Measurements from ENCODE around the gene NCKAP5. TPM values are rescaled to one million over a fixed set of nuclear protein-coding genes. Genes with fewer than 3 reads are reported as not detected.

NCKAP5 gene
- total and polyA plus RNA-seq, 7 donors, result 0.03 to 1.2 (median 0.22) TPM

- TF ChIP-seq, protein P1, sequence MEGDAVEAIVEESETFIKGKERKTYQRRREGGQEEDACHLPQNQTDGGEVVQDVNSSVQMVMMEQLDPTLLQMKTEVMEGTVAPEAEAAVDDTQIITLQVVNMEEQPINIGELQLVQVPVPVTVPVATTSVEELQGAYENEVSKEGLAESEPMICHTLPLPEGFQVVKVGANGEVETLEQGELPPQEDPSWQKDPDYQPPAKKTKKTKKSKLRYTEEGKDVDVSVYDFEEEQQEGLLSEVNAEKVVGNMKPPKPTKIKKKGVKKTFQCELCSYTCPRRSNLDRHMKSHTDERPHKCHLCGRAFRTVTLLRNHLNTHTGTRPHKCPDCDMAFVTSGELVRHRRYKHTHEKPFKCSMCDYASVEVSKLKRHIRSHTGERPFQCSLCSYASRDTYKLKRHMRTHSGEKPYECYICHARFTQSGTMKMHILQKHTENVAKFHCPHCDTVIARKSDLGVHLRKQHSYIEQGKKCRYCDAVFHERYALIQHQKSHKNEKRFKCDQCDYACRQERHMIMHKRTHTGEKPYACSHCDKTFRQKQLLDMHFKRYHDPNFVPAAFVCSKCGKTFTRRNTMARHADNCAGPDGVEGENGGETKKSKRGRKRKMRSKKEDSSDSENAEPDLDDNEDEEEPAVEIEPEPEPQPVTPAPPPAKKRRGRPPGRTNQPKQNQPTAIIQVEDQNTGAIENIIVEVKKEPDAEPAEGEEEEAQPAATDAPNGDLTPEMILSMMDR (IDR thresholded peaks at IDR 0.05), result no peak
- H3K36me3 ChIP-seq (ENCODE audit: insufficient read depth in 1 of 2, low read depth in 1 of 2), result no peaks in the 10 kb centered on the region
- DNase-seq (no peak), ATAC-seq (no peak)
- H3K27ac ChIP-seq, result no peak overlapping the region
- H3K4me1 ChIP-seq, result no peaks in the 10 kb centered on the region
- intact Hi-C loops (cut with DNase I), result no loop called here
- no peak overlapping the region for H3K4me3 ChIP-seq
- 36 to 68% (median 38%) methylated on average over 3 of the region's 3 CpGs for WGBS, 3 donors
- no peaks in the 10 kb centered on the region for H3K9me3 ChIP-seq
- no peaks in the 10 kb centered on the region for H3K27me3 ChIP-seq (ENCODE audit: insufficient read depth in 3 of 3, low read length in 2 of 3)
Measured at GRCh38 chr2:133371286-133371685, 197.0 kb downstream of the NCKAP5 start.

GRCh38 chr2:133369901-133370658, 198.2 kb downstream of the NCKAP5 start:
- Histone ChIP-seq H3K36me3 (ENCODE audit: insufficient read depth in 1 of 2, low read depth in 1 of 2) (no peaks in the 10 kb centered on the region), H3K4me3 (no peak overlapping the region), H3K27ac (no peak overlapping the region), H3K4me1 (no peaks in the 10 kb centered on the region), H3K9me3 (no peaks in the 10 kb centered on the region), H3K27me3 (ENCODE audit: insufficient read depth in 3 of 3, low read length in 2 of 3) (no peaks in the 10 kb centered on the region)
- 77 to 80% (median 79%) methylated on average over 3 of the region's 3 CpGs for WGBS, 3 donors
- TF ChIP-seq, protein P1 (IDR thresholded peaks at IDR 0.05), result no peak
- intact Hi-C loops (cut with DNase I), result no loop called here
- no peak for DNase-seq
- ATAC-seq, result no peak

DNA sequence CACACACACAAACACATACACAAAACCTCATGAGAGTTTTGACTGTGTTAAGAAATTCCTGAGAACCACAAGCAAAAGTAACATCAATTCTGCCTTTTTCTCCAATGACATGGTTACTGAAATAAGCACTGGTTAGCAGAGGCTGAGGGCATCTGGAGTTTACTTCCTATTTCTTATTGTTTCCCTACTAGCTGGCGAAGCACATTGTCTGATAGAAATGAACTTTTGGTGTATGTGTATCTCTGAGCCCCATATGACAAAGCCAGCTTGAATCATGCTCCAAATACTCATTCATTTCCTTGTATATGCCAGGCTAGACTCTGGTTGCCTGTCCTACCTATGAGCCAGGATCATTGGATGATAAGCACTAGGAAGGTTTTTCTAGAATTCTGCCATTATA, 203.1 kb downstream of the NCKAP5 start:
- WGBS, 3 donors, result 76 to 93% (median 86%) methylated on average over 1 of the region's 1 CpG
- ATAC-seq (no peak), DNase-seq (no peak)
- H3K27ac ChIP-seq, result no peak overlapping the region
- H3K36me3 ChIP-seq (ENCODE audit: insufficient read depth in 1 of 2, low read depth in 1 of 2), result no peaks in the 10 kb centered on the region
- intact Hi-C loops (cut with DNase I), result no loop called here
- H3K9me3 ChIP-seq, result no peaks in the 10 kb centered on the region
- TF ChIP-seq, protein P1 (IDR thresholded peaks at IDR 0.05), result no peak
- no peak overlapping the region for H3K4me3 ChIP-seq
- H3K4me1 ChIP-seq, result no peaks in the 10 kb centered on the region
- no peaks in the 10 kb centered on the region for H3K27me3 ChIP-seq (ENCODE audit: insufficient read depth in 3 of 3, low read length in 2 of 3)

GRCh38 chr2:133364636-133365035, 203.6 kb downstream of the NCKAP5 start:
- WGBS, 3 donors, result 79 to 89% (median 81%) methylated on average over 3 of the region's 3 CpGs
- intact Hi-C loops (cut with DNase I), result no loop called here

More at GRCh38 chr2:133364636-133365035, 203.6 kb downstream of the NCKAP5 start:
- Histone ChIP-seq H3K9me3 (no peaks in the 10 kb centered on the region), H3K4me3 (no peak overlapping the region), H3K36me3 (ENCODE audit: insufficient read depth in 1 of 2, low read depth in 1 of 2) (no peaks in the 10 kb centered on the region), H3K4me1 (no peaks in the 10 kb centered on the region), H3K27ac (no peak overlapping the region), H3K27me3 (ENCODE audit: insufficient read depth in 3 of 3, low read length in 2 of 3) (no peaks in the 10 kb centered on the region)
- DNase-seq (no peak), ATAC-seq (no peak)
- TF ChIP-seq, protein P1 (IDR thresholded peaks at IDR 0.05), result no peak
